Hematopoietic multipotent progenitor cell treated with erythropoietin and hydrocortisone succinate and interleukin-3 and kit ligand, for 6 days (in vitro differentiated cells): ENCODE measurements around the gene PRTFDC1.
A peak's percentile ranks its signal among the peaks of the same experiment; 100 is the strongest.

ENCODE experiments used
- DNase-seq: peaks from one replicate; pipeline ENCODE4 v3.0.0-alpha.2; 2015

Gene PRTFDC1

GRCh38 chr10:24871011-24871935 lies 81.1 kb downstream of the PRTFDC1 start:
- no peak for DNase-seq

GRCh38 chr10:24869354-24870015 lies 82.9 kb downstream of the PRTFDC1 start:
- DNase-seq: peak; percentile 28

GRCh38 chr10:24866604-24867583 lies 85.5 kb downstream of the PRTFDC1 start:
- peak; percentile 20 for DNase-seq

- DNase-seq: no peak
Observed at GRCh38 chr10:24865783-24866182, 86.6 kb downstream of the PRTFDC1 start.

GRCh38 chr10:24862589-24862988 lies 89.8 kb downstream of the PRTFDC1 start:
- DNase-seq: no peak

GRCh38 chr10:24858288-24859270 lies 93.8 kb downstream of the PRTFDC1 start:
- no peak for DNase-seq

- DNase-seq: no peak
Observed at GRCh38 chr10:24857031-24857725, 95.2 kb downstream of the PRTFDC1 start.

- DNase-seq: no peak
Observed at GRCh38 chr10:24854256-24854655, 98.2 kb downstream of the PRTFDC1 start.

GRCh38 chr10:24853661-24854060 lies 98.7 kb downstream of the PRTFDC1 start:
- no peak for DNase-seq

GRCh38 chr10:24851629-24852028 lies 100.8 kb downstream of the PRTFDC1 start:
- no peak for DNase-seq

- DNase-seq: no peak
Observed at GRCh38 chr10:24850727-24851296, 101.6 kb downstream of the PRTFDC1 start.

- DNase-seq: no peak
Observed at GRCh38 chr10:24849501-24850299, 102.7 kb downstream of the PRTFDC1 start.

GRCh38 chr10:24849051-24849450 lies 103.4 kb downstream of the PRTFDC1 start:
- DNase-seq: no peak

- no peak for DNase-seq
Observed at GRCh38 chr10:24848195-24848594, 104.2 kb downstream of the PRTFDC1 start.

GRCh38 chr10:24847112-24848070 lies 105.0 kb downstream of the PRTFDC1 start:
- peak; percentile 8 for DNase-seq

- DNase-seq: no peak
Observed at GRCh38 chr10:24844742-24845141, 107.7 kb downstream of the PRTFDC1 start.

- no peak for DNase-seq
Observed at GRCh38 chr10:24843256-24843655, 109.2 kb downstream of the PRTFDC1 start.

GRCh38 chr10:24842856-24843255 lies 109.5 kb downstream of the PRTFDC1 start:
- DNase-seq: no peak

- no peak for DNase-seq
Observed at GRCh38 chr10:24841530-24841929, 110.9 kb downstream of the PRTFDC1 start.
